Measurements from ENCODE around the gene TRABD2B.

DNA sequence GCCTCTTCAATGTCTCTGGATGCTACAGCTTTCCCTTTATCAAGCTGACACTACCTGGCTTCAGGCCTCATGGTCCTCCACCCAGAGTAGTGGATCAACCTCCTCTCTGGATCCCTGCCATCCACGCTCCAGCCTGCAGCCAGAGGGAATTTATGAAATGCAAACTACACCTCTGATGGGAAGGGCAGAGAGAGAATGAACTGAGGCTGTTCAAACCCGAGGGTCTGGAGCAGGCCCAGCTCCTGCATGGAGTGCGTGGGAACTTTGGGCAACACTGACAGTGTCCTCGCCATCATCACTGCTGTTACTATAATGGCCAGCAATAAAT lies 157.8 kb downstream of the TRABD2B start:
- TF ChIP-seq, protein P1, sequence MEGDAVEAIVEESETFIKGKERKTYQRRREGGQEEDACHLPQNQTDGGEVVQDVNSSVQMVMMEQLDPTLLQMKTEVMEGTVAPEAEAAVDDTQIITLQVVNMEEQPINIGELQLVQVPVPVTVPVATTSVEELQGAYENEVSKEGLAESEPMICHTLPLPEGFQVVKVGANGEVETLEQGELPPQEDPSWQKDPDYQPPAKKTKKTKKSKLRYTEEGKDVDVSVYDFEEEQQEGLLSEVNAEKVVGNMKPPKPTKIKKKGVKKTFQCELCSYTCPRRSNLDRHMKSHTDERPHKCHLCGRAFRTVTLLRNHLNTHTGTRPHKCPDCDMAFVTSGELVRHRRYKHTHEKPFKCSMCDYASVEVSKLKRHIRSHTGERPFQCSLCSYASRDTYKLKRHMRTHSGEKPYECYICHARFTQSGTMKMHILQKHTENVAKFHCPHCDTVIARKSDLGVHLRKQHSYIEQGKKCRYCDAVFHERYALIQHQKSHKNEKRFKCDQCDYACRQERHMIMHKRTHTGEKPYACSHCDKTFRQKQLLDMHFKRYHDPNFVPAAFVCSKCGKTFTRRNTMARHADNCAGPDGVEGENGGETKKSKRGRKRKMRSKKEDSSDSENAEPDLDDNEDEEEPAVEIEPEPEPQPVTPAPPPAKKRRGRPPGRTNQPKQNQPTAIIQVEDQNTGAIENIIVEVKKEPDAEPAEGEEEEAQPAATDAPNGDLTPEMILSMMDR (IDR thresholded peaks at IDR 0.05; ENCODE audit: low read depth, low read length, poor library complexity, severe bottlenecking), result no peak
- TF ChIP-seq EZH2phosphoT487 (IDR thresholded peaks at IDR 0.05; ENCODE audit: borderline replicate concordance, low read length), result no peak
